ENCODE measurements around the gene SYNGR4.

SYNGR4 gene

DNA sequence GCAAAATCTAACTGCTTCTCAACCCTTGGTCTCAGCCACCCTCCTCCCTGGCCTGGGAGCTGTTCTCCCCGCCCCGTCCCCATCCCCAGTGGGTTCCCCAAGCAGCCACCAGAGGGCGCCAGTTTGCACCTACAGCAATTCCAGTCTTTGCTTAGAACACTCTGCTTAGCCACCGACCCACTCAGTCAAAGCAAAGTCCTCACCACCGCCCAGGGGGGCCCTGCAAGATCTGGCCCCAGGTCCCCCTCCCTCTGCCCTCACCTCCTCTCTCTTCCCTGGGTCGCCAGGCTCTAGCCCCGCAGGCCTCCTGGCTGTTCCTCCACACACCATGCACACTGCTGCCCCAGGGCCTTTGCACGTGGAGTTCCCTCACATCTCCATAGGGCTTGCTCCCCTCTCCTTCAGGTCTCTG is 12.8 kb upstream of the SYNGR4 start:
- TF ChIP-seq GATA2 (IDR thresholded peaks at IDR 0.05; ENCODE audit: low read depth, low read length) (no peak), GATA3 (IDR thresholded peaks at IDR 0.05; ENCODE audit: low read depth, low read length) (no peak)

DNA sequence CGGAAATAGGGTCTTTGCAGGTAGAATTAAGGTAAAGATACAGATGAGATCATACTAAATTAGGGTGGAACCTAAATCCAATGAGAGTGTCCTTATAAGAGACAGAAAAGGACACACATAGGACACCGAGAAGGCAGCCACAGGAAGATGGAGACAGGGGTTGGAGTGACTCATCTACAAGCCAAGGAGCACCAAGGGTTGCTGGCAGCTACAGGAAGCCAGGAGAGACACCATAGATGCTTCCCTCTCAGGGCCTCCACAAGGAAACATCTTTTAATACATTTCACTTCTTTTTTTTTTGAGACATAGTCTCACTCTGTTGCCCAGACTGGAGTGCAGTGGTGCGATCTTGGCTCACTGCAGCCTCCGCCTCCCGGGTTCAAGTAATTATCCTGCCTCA is 10.5 kb upstream of the SYNGR4 start:
- no peak for TF ChIP-seq GATA2 (IDR thresholded peaks at IDR 0.05; ENCODE audit: low read depth, low read length)
- no peak for TF ChIP-seq GATA3 (IDR thresholded peaks at IDR 0.05; ENCODE audit: low read depth, low read length)

DNA sequence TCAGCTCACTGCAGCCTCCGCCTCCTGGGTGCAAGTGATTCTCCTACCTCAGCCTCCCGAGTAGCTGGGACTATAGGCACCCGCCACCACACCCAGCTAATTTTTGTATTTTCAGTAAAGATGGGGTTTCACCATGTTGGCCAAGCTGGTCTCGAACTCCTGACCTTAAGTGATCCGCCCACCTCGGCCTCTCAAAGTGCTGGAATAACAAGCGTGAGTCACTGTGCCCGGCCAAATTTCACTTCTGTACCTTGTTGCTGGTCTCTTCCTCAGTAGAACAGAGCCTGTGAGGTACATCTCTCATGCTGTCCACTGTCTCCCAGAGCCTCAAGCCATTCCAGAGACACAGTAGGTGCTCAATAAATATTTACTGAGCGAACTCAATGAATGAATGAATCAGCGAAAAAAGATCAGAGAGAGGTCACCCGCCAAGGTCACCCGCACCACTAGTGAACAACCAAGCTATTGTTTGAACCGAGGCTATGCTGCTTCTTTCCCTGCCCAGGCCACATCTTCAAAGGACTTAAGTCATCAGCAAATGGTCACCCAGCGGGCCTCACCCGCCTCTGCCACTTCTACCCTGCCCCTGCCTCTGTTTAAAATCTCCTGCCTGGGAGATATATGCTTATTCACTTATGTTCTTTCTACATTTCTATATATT is 9.7 kb upstream of the SYNGR4 start:
- TF ChIP-seq GATA2 (IDR thresholded peaks at IDR 0.05; ENCODE audit: low read depth, low read length) (no peak), GATA3 (IDR thresholded peaks at IDR 0.05; ENCODE audit: low read depth, low read length) (no peak)

GRCh38 chr19:48355365-48355954 is 8.7 kb upstream of the SYNGR4 start:
- TF ChIP-seq GATA3 (IDR thresholded peaks at IDR 0.05; ENCODE audit: low read depth, low read length): no peak
- TF ChIP-seq GATA2 (IDR thresholded peaks at IDR 0.05; ENCODE audit: low read depth, low read length): no peak

GRCh38 chr19:48359123-48359522 is 5.0 kb upstream of the SYNGR4 start:
- TF ChIP-seq GATA2 (IDR thresholded peaks at IDR 0.05; ENCODE audit: low read depth, low read length): no peak
- TF ChIP-seq GATA3 (IDR thresholded peaks at IDR 0.05; ENCODE audit: low read depth, low read length): no peak

DNA sequence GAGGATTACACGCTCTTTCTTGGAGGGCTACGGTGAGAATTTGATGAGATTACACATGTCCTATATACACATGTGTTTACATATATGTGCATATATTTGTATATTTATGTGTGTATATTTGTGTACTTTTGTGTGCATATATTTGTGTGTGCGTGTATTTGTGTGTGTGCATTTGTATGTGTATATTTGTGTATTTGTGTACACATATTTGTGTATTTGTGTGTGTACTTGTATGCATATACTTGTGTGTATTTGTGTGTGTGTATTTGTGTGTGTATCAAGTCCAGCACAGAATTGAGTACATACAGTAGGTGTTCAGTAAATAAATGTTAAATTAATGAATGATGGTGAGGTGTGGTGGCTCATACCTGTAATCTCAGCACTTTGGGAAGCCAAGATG is 2.3 kb upstream of the SYNGR4 start:
- no peak for TF ChIP-seq GATA3 (IDR thresholded peaks at IDR 0.05; ENCODE audit: low read depth, low read length)
- TF ChIP-seq GATA2 (IDR thresholded peaks at IDR 0.05; ENCODE audit: low read depth, low read length): no peak

- no peak for TF ChIP-seq GATA2 (IDR thresholded peaks at IDR 0.05; ENCODE audit: low read depth, low read length)
Observed at GRCh38 chr19:48362716-48363499, 1.3 kb upstream of the SYNGR4 start.

- TF ChIP-seq GATA3 (IDR thresholded peaks at IDR 0.05; ENCODE audit: low read depth, low read length) (no peak), GATA2 (IDR thresholded peaks at IDR 0.05; ENCODE audit: low read depth, low read length) (no peak)
Observed at GRCh38 chr19:48363500-48363809, 712 bp upstream of the SYNGR4 start.

- TF ChIP-seq GATA3 (IDR thresholded peaks at IDR 0.05; ENCODE audit: low read depth, low read length): no peak
- TF ChIP-seq GATA2 (IDR thresholded peaks at IDR 0.05; ENCODE audit: low read depth, low read length): no peak
Observed at GRCh38 chr19:48364598-48365348, 606 bp downstream of the SYNGR4 start.

- TF ChIP-seq GATA3 (IDR thresholded peaks at IDR 0.05; ENCODE audit: low read depth, low read length): no peak
- no peak for TF ChIP-seq GATA2 (IDR thresholded peaks at IDR 0.05; ENCODE audit: low read depth, low read length)
Observed at GRCh38 chr19:48365602-48366001, 1.4 kb downstream of the SYNGR4 start.

DNA sequence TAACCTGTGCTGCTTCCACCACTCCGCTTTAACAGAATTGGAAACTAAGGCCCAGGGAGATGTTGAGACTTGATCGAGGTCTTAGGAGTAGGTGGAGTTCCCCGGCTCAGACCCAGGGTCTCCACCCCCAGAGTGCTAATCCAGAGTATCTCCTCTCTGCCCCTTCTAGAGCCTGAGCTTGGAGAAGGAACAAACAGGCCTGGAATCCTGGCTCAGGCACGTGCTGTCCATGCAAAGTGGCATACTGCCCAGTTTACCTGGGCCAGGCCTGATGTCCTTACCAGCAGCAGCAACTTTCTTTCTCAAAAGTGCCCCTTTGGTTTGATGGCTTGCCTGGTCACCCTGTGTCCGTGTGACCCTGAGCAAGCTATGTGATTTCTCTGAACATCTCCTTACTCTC is 3.7 kb downstream of the SYNGR4 start:
- no peak for TF ChIP-seq GATA2 (IDR thresholded peaks at IDR 0.05; ENCODE audit: low read depth, low read length)
- TF ChIP-seq GATA3 (IDR thresholded peaks at IDR 0.05; ENCODE audit: low read depth, low read length): no peak

DNA sequence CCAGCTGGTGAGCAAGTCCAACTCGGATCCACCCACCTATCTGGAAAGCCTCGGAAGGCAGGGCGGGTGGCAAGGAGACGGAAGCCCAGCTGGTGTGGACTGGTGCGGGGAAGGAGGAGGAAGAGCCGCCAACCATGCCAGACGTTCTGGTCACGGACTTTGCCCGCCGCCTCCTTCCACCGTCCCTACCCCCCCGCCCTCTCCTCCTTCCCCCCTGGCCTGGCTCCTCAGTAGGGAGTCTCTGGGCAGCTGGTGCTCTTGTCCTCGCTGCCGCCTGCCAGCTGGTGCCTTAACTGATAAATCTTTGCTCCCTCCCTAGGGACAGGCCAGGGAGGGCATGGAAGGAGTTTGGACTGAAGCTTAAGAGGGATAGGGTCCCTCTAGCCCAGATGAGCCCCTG is 4.8 kb downstream of the SYNGR4 start:
- TF ChIP-seq GATA3 (IDR thresholded peaks at IDR 0.05; ENCODE audit: low read depth, low read length) (no peak), GATA2 (IDR thresholded peaks at IDR 0.05; ENCODE audit: low read depth, low read length) (no peak)

DNA sequence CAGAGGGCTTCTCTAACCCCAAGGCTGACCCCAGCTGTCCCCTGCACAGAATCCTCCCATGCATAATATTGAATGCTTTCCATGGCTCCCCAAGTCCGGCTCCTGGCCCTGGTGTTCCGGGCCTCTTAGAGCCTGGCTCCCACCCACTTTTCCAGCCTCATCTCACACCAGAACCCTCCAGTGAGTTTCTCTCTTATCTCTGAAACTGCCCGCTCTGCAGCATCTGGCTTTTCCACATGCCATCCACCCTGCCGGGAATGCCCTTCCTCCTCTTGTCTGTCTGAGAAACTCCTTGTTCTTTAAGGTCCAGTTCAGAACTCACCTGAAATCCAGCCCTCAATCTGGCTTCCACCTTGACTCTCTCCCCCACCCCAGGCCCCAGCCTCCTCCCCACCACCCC is 6.8 kb downstream of the SYNGR4 start:
- peak; percentile 70 for TF ChIP-seq GATA2 (IDR thresholded peaks at IDR 0.05; ENCODE audit: low read depth, low read length)
- TF ChIP-seq GATA3 (IDR thresholded peaks at IDR 0.05; ENCODE audit: low read depth, low read length): no peak

- no peak for TF ChIP-seq GATA2 (IDR thresholded peaks at IDR 0.05; ENCODE audit: low read depth, low read length)
- TF ChIP-seq GATA3 (IDR thresholded peaks at IDR 0.05; ENCODE audit: low read depth, low read length): no peak
Observed at GRCh38 chr19:48371367-48371766, 7.2 kb downstream of the SYNGR4 start.

Measured in SH-SY5Y (cell line).